DND-41 (cell line): ENCODE measurements around the gene LDB2.

Experiments
- ATAC-seq: fragments of 200-7000 bp; cut with Tn5 transposase; 3 replicates; pipeline ENCODE4 v1.9.1; 2021; ENCODE audit warnings: low read depth; ENCODE audit not compliant: insufficient read depth
- DNase-seq: peaks from one replicate; pipeline ENCODE4 v3.0.0-alpha.2; 2020
- H2AFZ ChIP-seq: 2 replicates; pipeline ENCODE4 v1.6.0; 2012; ENCODE audit warnings: low read depth, low read length
- H3K27ac ChIP-seq: 2 replicates; pipeline ENCODE4 v1.5.1; 2012; ENCODE audit warnings: low read length, inconsistent platforms
- H3K27me3 ChIP-seq: fragments of 200-600 bp; sonication (generic); 2 replicates; pipeline ENCODE4 v1.6.0; 2012; ENCODE audit warnings: low read length, mild to moderate bottlenecking, inconsistent platforms; ENCODE audit not compliant: insufficient read depth, poor library complexity
- H3K36me3 ChIP-seq: 2 replicates; pipeline ENCODE4 v1.5.1; 2012; ENCODE audit warnings: low read length, inconsistent platforms; ENCODE audit not compliant: insufficient read depth
- H3K4me1 ChIP-seq: 2 replicates; pipeline ENCODE4 v1.5.1; 2012; ENCODE audit warnings: mild to moderate bottlenecking, low read length; ENCODE audit not compliant: insufficient read depth
- H3K4me2 ChIP-seq: 2 replicates; pipeline ENCODE4 v1.6.0; 2012; ENCODE audit warnings: mild to moderate bottlenecking, moderate library complexity, low read length, inconsistent platforms; ENCODE audit not compliant: insufficient read depth
- H3K4me3 ChIP-seq, 2 experiments: fragments of 200-600 bp in 1 of 2; shearing (Covaris generic) in 1 of 2; 2 replicates each; pipeline ENCODE4 v1.5.1; 2012 to 2016; ENCODE audit warnings: inconsistent platforms in 2 of 2, low read length in 2 of 2, mild to moderate bottlenecking in 2 of 2, low read depth in 1 of 2, moderate library complexity in 1 of 2
- H3K79me2 ChIP-seq: 2 replicates; pipeline ENCODE4 v1.6.0; 2012; ENCODE audit warnings: low read length, inconsistent platforms; ENCODE audit not compliant: insufficient read depth
- H3K9ac ChIP-seq: 2 replicates; pipeline ENCODE4 v1.6.0; 2012; ENCODE audit warnings: low read depth, mild to moderate bottlenecking, inconsistent platforms, low read length, moderate library complexity
- H3K9me3 ChIP-seq: 2 replicates; pipeline ENCODE4 v1.5.1; 2012; ENCODE audit warnings: low read length, moderate library complexity, mild to moderate bottlenecking, inconsistent platforms; ENCODE audit not compliant: insufficient read depth, severe bottlenecking
- H4K20me1 ChIP-seq: 2 replicates; pipeline ENCODE4 v1.6.0; 2012; ENCODE audit warnings: low read length; ENCODE audit not compliant: insufficient read depth
- EZH2 ChIP-seq: IDR thresholded peaks from 3 replicates; pipeline ENCODE4 v1.6.1; 2012; ENCODE audit warnings: borderline replicate concordance, low read depth, mild to moderate bottlenecking, moderate library complexity, low read length, inconsistent platforms; ENCODE audit not compliant: severe bottlenecking
- TF ChIP-seq, protein P1 (sequence below): IDR thresholded peaks from 2 replicates; pipeline ENCODE4 v1.5.1; 2012; ENCODE audit warnings: borderline replicate concordance, low read length, moderate library complexity, mild to moderate bottlenecking; ENCODE audit not compliant: poor library complexity, severe bottlenecking; ENCODE audit errors: extremely low read depth

LDB2 gene

DNA sequence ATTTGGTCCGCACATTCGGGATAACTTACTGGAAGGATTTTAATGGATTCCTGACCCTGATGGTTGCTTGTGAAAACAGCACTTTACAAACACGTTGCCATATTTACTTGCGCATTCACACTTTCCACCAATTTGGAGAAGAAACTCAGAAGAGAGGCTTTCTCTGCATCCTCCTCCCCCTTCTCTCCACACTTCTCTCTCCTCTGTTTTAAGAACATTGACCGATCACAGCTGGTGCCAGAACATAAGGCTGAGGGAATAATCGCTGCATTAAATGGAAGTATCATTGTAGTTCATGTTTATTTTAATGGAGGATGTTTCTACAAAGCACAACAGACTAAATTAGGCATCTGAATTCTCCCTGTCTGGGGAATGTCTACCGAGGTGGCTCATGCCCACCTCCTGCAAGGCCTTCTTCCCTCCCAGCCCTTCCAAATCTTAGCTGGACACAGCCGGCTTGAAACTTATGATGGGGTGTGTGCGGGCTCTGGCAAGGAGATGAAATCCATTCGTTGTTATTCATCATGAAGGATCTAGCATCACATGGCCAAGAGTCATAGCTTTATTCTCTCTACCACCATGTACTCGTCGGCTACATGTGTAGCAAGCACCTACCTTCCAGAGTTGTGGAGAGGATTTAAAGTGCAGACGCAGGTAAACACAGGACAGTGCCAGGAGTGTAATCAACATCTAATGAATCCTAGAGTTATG is 204.1 kb downstream of the LDB2 start:
- ATAC-seq, result no peak
- no peaks in the 10 kb centered on the region for H3K27me3 ChIP-seq
- no peak overlapping the region for H2AFZ ChIP-seq
- no peaks in the 10 kb centered on the region for H3K36me3 ChIP-seq
- H3K27ac ChIP-seq, result no peak overlapping the region
- no peak overlapping the region for H3K4me2 ChIP-seq
- DNase-seq, result no peak
- H3K79me2 ChIP-seq, result no peaks in the 10 kb centered on the region
- TF ChIP-seq, protein P1, sequence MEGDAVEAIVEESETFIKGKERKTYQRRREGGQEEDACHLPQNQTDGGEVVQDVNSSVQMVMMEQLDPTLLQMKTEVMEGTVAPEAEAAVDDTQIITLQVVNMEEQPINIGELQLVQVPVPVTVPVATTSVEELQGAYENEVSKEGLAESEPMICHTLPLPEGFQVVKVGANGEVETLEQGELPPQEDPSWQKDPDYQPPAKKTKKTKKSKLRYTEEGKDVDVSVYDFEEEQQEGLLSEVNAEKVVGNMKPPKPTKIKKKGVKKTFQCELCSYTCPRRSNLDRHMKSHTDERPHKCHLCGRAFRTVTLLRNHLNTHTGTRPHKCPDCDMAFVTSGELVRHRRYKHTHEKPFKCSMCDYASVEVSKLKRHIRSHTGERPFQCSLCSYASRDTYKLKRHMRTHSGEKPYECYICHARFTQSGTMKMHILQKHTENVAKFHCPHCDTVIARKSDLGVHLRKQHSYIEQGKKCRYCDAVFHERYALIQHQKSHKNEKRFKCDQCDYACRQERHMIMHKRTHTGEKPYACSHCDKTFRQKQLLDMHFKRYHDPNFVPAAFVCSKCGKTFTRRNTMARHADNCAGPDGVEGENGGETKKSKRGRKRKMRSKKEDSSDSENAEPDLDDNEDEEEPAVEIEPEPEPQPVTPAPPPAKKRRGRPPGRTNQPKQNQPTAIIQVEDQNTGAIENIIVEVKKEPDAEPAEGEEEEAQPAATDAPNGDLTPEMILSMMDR, result no peak
- no peak for TF ChIP-seq EZH2
- no peak overlapping the region for H3K9ac ChIP-seq
- H4K20me1 ChIP-seq, result no peaks in the 10 kb centered on the region
- H3K9me3 ChIP-seq, result no peaks in the 10 kb centered on the region
- no peaks in the 10 kb centered on the region for H3K4me1 ChIP-seq
- no peak overlapping the region for H3K4me3 ChIP-seq

GRCh38 chr4:16693641-16694040 is 204.8 kb downstream of the LDB2 start:
- no peak for TF ChIP-seq EZH2
- TF ChIP-seq, protein P1, result no peak
- H3K27ac ChIP-seq, result no peak overlapping the region
- H3K27me3 ChIP-seq, result no peaks in the 10 kb centered on the region
- ATAC-seq (no peak), DNase-seq (no peak)
- no peaks in the 10 kb centered on the region for H3K36me3 ChIP-seq
- H2AFZ ChIP-seq, result no peak overlapping the region
- no peak overlapping the region for H3K9ac ChIP-seq
- H3K4me2 ChIP-seq, result no peak overlapping the region
- no peaks in the 10 kb centered on the region for H3K9me3 ChIP-seq
- no peak overlapping the region for H3K4me3 ChIP-seq
- H3K4me1 ChIP-seq, result no peaks in the 10 kb centered on the region
- no peaks in the 10 kb centered on the region for H4K20me1 ChIP-seq
- no peaks in the 10 kb centered on the region for H3K79me2 ChIP-seq

GRCh38 chr4:16692961-16693506 is 205.4 kb downstream of the LDB2 start:
- Histone ChIP-seq H3K9ac (no peak overlapping the region), H3K36me3 (no peaks in the 10 kb centered on the region), H3K4me1 (no peaks in the 10 kb centered on the region), H3K27ac (no peak overlapping the region), H2AFZ (no peak overlapping the region), H3K9me3 (no peaks in the 10 kb centered on the region), H3K4me2 (no peak overlapping the region), H3K4me3 (no peak overlapping the region), H3K79me2 (no peaks in the 10 kb centered on the region), H4K20me1 (no peaks in the 10 kb centered on the region), H3K27me3 (no peaks in the 10 kb centered on the region)
- no peak for ATAC-seq
- TF ChIP-seq, protein P1, result no peak
- TF ChIP-seq EZH2, result no peak
- DNase-seq, result no peak
